ENCODE measurements around the gene BRINP1. TPM values are rescaled to one million over a fixed set of nuclear protein-coding genes. Genes with fewer than 3 reads are reported as not detected.

BRINP1 gene
- polyA plus RNA-seq, 3 donors, result not detected

GRCh38 chr9:119418721-119419120 lies 49.5 kb upstream of the BRINP1 start:
- H3K27me3 Mint-ChIP-seq (ENCODE audit: low read depth in 3 of 3), result peaks cover 0 to 1% (median 0%) of the 10 kb centered on the region in 3 donors
- intact Hi-C loops (cut with micrococcal nuclease), result no loop called here
- Histone ChIP-seq H3K4me2 (replicated peaks; ENCODE audit: extremely low read depth, low read length, poor library complexity, severe bottlenecking) (no peak overlapping the region), H4K20me1 (ENCODE audit: insufficient read depth, low read length) (no peaks in the 10 kb centered on the region), H3K79me2 (ENCODE audit: insufficient read depth, low read length) (no peaks in the 10 kb centered on the region), H3K4me1 (ENCODE audit: control insufficient read depth in 1 of 2, insufficient read depth in 2 of 2, low read length in 2 of 2) (no peaks in the 10 kb centered on the region), H3K27ac (ENCODE audit: low read depth in 1 of 2, low read length in 2 of 2) (no peak overlapping the region), H3K27me3 (ENCODE audit: control insufficient read depth in 2 of 2, insufficient read depth in 2 of 2, low read length in 2 of 2) (no peaks in the 10 kb centered on the region), H3K9me3 (replicated peaks in 1 of 2; ENCODE audit: control insufficient read depth in 1 of 2, insufficient read depth in 1 of 2, low read length in 2 of 2) (no peaks in the 10 kb centered on the region), H2AFZ (ENCODE audit: insufficient read depth, low read depth, low read length, poor library complexity, severe bottlenecking) (no peak overlapping the region), H3K9ac (ENCODE audit: insufficient read depth, low read length, poor library complexity, severe bottlenecking) (no peak overlapping the region), H3K36me3 (replicated peaks in 1 of 2; ENCODE audit: control insufficient read depth in 1 of 2, insufficient read depth in 2 of 2, low read length in 2 of 2) (no peaks in the 10 kb centered on the region), H3K4me3 (replicated peaks in 1 of 3; ENCODE audit: low read depth in 2 of 3, low read length in 3 of 3) (no peak overlapping the region)
- DNase-seq, result no peak
- WGBS (ENCODE audit: insufficient coverage), result no CpG with 5 or more reads among the region's 1 CpG
- H3K27ac Mint-ChIP-seq, result no peak overlapping the region
- no peaks in the 10 kb centered on the region for H3K4me1 Mint-ChIP-seq
- no peaks in the 10 kb centered on the region for H3K36me3 Mint-ChIP-seq
- peaks cover 0 to 6% (median 2%) of the 10 kb centered on the region in 7 donors for H3K9me3 Mint-ChIP-seq
- H3K4me3 Mint-ChIP-seq, result no peak overlapping the region
- no peak for TF ChIP-seq CTCF (IDR thresholded peaks at IDR 0.05)

GRCh38 chr9:119416793-119417192 lies 47.6 kb upstream of the BRINP1 start:
- Histone ChIP-seq H3K27me3 (ENCODE audit: control insufficient read depth in 2 of 2, insufficient read depth in 2 of 2, low read length in 2 of 2) (no peaks in the 10 kb centered on the region), H3K79me2 (ENCODE audit: insufficient read depth, low read length) (no peaks in the 10 kb centered on the region), H2AFZ (ENCODE audit: insufficient read depth, low read depth, low read length, poor library complexity, severe bottlenecking) (no peak overlapping the region), H3K36me3 (replicated peaks in 1 of 2; ENCODE audit: control insufficient read depth in 1 of 2, insufficient read depth in 2 of 2, low read length in 2 of 2) (no peaks in the 10 kb centered on the region), H3K27ac (ENCODE audit: low read depth in 1 of 2, low read length in 2 of 2) (no peak overlapping the region), H3K4me3 (replicated peaks in 1 of 3; ENCODE audit: low read depth in 2 of 3, low read length in 3 of 3) (no peak overlapping the region), H3K4me1 (ENCODE audit: control insufficient read depth in 1 of 2, insufficient read depth in 2 of 2, low read length in 2 of 2) (no peaks in the 10 kb centered on the region), H3K9ac (ENCODE audit: insufficient read depth, low read length, poor library complexity, severe bottlenecking) (no peak overlapping the region), H3K4me2 (replicated peaks; ENCODE audit: extremely low read depth, low read length, poor library complexity, severe bottlenecking) (no peak overlapping the region), H3K9me3 (replicated peaks in 1 of 2; ENCODE audit: control insufficient read depth in 1 of 2, insufficient read depth in 1 of 2, low read length in 2 of 2) (no peaks in the 10 kb centered on the region), H4K20me1 (ENCODE audit: insufficient read depth, low read length) (no peaks in the 10 kb centered on the region)
- H3K27me3 Mint-ChIP-seq (ENCODE audit: low read depth in 3 of 3), result peaks cover 0 to 1% (median 0%) of the 10 kb centered on the region in 3 donors
- intact Hi-C loops (cut with micrococcal nuclease), result no loop called here
- TF ChIP-seq CTCF (IDR thresholded peaks at IDR 0.05), result no peak
- no peak overlapping the region for H3K4me3 Mint-ChIP-seq
- H3K4me1 Mint-ChIP-seq, result no peaks in the 10 kb centered on the region
- no peaks in the 10 kb centered on the region for H3K36me3 Mint-ChIP-seq
- H3K9me3 Mint-ChIP-seq, result peaks cover 0 to 9% (median 2%) of the 10 kb centered on the region in 7 donors
- no peak overlapping the region for H3K27ac Mint-ChIP-seq
- DNase-seq, result no peak

Measured in CD14-positive monocyte (primary cell).